OCI-LY1 (cell line): Measurements from ENCODE around the gene CACNA1B.

Source experiments
- CTCF ChIP-seq: fragments of 200-600 bp; sonication (generic), shearing (Covaris generic); IDR thresholded peaks from 2 replicates; pipeline ENCODE4 v1.5.1; 2017; ENCODE audit warnings: mild to moderate bottlenecking, antibody characterized with exemption, low read length, moderate library complexity, mixed read lengths
- EZH2 ChIP-seq: fragments of 200-600 bp; sonication (generic), shearing (Covaris generic); IDR thresholded peaks from 2 replicates; pipeline ENCODE4 v1.8.0; 2017; ENCODE audit warnings: borderline replicate concordance, mixed run types, mild to moderate bottlenecking, antibody characterized with exemption, low read length, moderate library complexity, mixed read lengths

DNA sequence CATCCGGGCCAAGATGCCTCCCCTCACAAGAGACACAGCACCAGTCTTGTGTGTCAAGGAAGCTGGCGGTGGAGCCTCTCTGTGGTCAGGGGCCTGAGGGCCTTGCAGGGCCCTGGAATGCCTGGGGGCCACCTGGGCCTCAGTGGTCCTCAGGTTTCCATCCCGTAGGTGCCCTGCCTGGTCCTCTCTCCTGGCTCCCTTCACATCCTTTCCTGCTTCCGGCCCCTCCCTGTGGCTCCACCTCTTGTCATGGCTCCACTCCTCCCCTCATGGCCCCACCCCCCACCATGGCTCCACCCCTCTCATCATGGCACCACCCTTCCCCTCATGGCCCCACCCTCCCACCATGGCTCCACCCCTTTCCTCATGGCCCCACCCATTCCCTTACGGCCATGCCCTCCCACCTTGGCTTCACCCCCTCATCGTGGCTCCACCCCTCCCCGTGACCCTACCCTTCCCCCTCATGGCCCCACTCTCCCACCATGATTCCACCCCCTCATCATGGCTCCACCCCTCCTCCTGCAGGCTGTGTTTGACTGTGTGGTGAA lies 175.8 kb downstream of the CACNA1B start:
- TF ChIP-seq CTCF (no peak), EZH2 (no peak)
